Measurements from ENCODE around the gene DDX6.

Gene DDX6

GRCh38 chr11:118790357-118791110 lies 430 bp downstream of the DDX6 start (continued):
- TF ChIP-seq ZNF335 (tag by site-specific recombination; conservative IDR thresholded peaks at IDR 0.05) (peak; percentile 45), ZNF629 (tag by site-specific recombination; IDR thresholded peaks at IDR 0.05) (no peak), ZNF398 (tag by site-specific recombination; IDR thresholded peaks at IDR 0.05) (peak; percentile 8; the same call in 1 of the 2 replicates), PRDM1 (tag by site-specific recombination; IDR thresholded peaks at IDR 0.05) (no peak), ZNF292 (tag by site-specific recombination; IDR thresholded peaks at IDR 0.05; ENCODE audit: borderline replicate concordance, low read depth) (no peak), ZNF394 (tag by site-specific recombination; IDR thresholded peaks at IDR 0.05; ENCODE audit: borderline replicate concordance) (peak; percentile 52; the same call in 1 of the 2 replicates), ZNF48 (tag by site-specific recombination; IDR thresholded peaks at IDR 0.05) (no peak), ATF2 (tag by site-specific recombination; IDR thresholded peaks at IDR 0.05; ENCODE audit: low read depth) (no peak), OVOL3 (tag by site-specific recombination; IDR thresholded peaks at IDR 0.05) (no peak), ZNF596 (tag by site-specific recombination; IDR thresholded peaks at IDR 0.05) (no peak), EGR2 (tag by site-specific recombination; IDR thresholded peaks at IDR 0.05; ENCODE audit: low read depth) (no peak), ZBTB21 (tag by site-specific recombination; IDR thresholded peaks at IDR 0.05) (0 out of 2 replicates have a peak, but pooled peaks have one; percentile 11), ZNF2 (tag by site-specific recombination; IDR thresholded peaks at IDR 0.05) (peak; percentile 61), ZNF16 (tag by site-specific recombination; IDR thresholded peaks at IDR 0.05; ENCODE audit: low read depth) (0 out of 2 replicates have a peak, but pooled peaks have one; percentile 26), ZNF37A (tag by site-specific recombination; IDR thresholded peaks at IDR 0.05) (no peak), ZNF837 (tag by site-specific recombination; IDR thresholded peaks at IDR 0.05) (no peak), SETDB1 (IDR thresholded peaks at IDR 0.05; ENCODE audit: insufficient read length, low read length) (no peak), YY2 (tag by site-specific recombination; IDR thresholded peaks at IDR 0.05) (0 out of 2 replicates have a peak, but pooled peaks have one; percentile 15), ZNF514 (tag by site-specific recombination; IDR thresholded peaks at IDR 0.05) (no peak), ZFP41 (tag by site-specific recombination; IDR thresholded peaks at IDR 0.05; ENCODE audit: borderline replicate concordance) (no peak), HOXD13 (CRISPR knock-in tag; IDR thresholded peaks at IDR 0.05; ENCODE audit: borderline replicate concordance) (no peak), ZNF544 (tag by site-specific recombination; IDR thresholded peaks at IDR 0.05) (no peak), KLF16 (tag by site-specific recombination; IDR thresholded peaks at IDR 0.05) (peak; percentile 82; the same call in 1 of the 2 replicates), ZNF623 (tag by site-specific recombination; IDR thresholded peaks at IDR 0.05) (peak; percentile 8; the same call in 1 of the 2 replicates)

Data from HEK293 (cell line).